Measurements from ENCODE around the gene OR6K3.

Gene OR6K3

GRCh38 chr1:158731707-158732106, 11.2 kb upstream of the OR6K3 start:
- no peaks in the 10 kb centered on the region for H3K36me3 ChIP-seq
- peaks cover 0 to 15% (median 0%) of the 10 kb centered on the region in 4 donors for H3K4me1 ChIP-seq
- H3K4me3 ChIP-seq = no peak overlapping the region
- intact Hi-C loops (cut with DNase I; ENCODE audit: low total_unique reads) = no loop called here
- no peak for DNase-seq
- TF ChIP-seq, protein P1, sequence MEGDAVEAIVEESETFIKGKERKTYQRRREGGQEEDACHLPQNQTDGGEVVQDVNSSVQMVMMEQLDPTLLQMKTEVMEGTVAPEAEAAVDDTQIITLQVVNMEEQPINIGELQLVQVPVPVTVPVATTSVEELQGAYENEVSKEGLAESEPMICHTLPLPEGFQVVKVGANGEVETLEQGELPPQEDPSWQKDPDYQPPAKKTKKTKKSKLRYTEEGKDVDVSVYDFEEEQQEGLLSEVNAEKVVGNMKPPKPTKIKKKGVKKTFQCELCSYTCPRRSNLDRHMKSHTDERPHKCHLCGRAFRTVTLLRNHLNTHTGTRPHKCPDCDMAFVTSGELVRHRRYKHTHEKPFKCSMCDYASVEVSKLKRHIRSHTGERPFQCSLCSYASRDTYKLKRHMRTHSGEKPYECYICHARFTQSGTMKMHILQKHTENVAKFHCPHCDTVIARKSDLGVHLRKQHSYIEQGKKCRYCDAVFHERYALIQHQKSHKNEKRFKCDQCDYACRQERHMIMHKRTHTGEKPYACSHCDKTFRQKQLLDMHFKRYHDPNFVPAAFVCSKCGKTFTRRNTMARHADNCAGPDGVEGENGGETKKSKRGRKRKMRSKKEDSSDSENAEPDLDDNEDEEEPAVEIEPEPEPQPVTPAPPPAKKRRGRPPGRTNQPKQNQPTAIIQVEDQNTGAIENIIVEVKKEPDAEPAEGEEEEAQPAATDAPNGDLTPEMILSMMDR (IDR thresholded peaks at IDR 0.05) = no peak
- no peak overlapping the region for H3K27ac ChIP-seq
- H3K27me3 ChIP-seq = no peaks in the 10 kb centered on the region
- H3K9me3 ChIP-seq = no peaks in the 10 kb centered on the region

DNA sequence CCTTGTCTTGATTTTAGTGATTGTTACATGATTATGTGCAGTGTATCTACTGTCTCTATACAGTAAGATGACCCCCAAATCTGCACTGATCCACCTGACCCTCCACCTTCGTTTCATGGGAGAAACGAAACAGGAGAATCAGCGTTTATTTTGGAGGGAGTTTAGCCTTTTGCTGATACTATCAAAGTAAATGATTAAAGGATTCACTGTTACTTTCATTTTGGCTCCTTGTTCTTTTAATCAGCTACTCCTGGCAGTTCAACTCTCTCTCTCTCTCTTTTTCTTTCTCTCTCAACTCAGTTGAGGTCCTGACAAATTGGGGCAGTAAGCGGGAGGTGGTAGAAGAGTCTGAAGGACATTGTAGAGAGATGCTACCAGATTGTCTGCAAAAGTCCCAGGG, 9.9 kb upstream of the OR6K3 start:
- no peak overlapping the region for H3K4me3 ChIP-seq

GRCh38 chr1:158728510-158729225, 8.1 kb upstream of the OR6K3 start:
- no peak for DNase-seq
- intact Hi-C loops (cut with DNase I; ENCODE audit: low total_unique reads) = no loop called here
- Histone ChIP-seq H3K4me3 (no peak overlapping the region), H3K36me3 (no peaks in the 10 kb centered on the region), H3K27ac (no peak overlapping the region), H3K4me1 (peaks cover 0 to 11% (median 0%) of the 10 kb centered on the region in 4 donors), H3K9me3 (no peaks in the 10 kb centered on the region), H3K27me3 (no peaks in the 10 kb centered on the region)
- TF ChIP-seq, protein P1 (IDR thresholded peaks at IDR 0.05) = no peak

More for the DNA sequence above, 9.9 kb upstream of the OR6K3 start:
- no peaks in the 10 kb centered on the region for H3K27me3 ChIP-seq
- no peak for DNase-seq
- H3K36me3 ChIP-seq = no peaks in the 10 kb centered on the region
- H3K27ac ChIP-seq = no peak overlapping the region
- peaks cover 0 to 11% (median 0%) of the 10 kb centered on the region in 4 donors for H3K4me1 ChIP-seq
- intact Hi-C loops (cut with DNase I; ENCODE audit: low total_unique reads) = no loop called here
- no peaks in the 10 kb centered on the region for H3K9me3 ChIP-seq
- TF ChIP-seq, protein P1 (IDR thresholded peaks at IDR 0.05) = no peak

DNA sequence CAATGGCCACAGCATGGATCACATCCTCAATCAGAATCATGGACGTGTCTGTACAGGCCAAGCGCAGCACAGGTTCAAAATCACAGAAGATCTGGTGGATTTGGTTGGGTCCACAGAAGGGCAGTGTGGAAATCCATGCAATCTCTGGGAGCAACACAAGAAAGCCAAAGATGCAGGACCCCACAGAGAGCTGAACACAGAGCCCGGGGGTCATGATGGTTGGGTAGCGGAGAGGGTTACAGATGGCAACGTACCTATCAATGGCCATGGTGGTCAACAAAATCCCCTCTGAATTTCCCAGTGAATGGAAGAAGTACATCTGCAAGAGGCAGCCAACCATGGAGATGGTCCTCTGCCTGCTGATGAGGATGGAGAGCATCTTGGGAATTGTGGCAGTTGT, 3.9 kb upstream of the OR6K3 start:
- Histone ChIP-seq H3K36me3 (no peaks in the 10 kb centered on the region), H3K4me1 (no peaks in the 10 kb centered on the region), H3K9me3 (no peaks in the 10 kb centered on the region), H3K4me3 (no peak overlapping the region), H3K27me3 (no peaks in the 10 kb centered on the region), H3K27ac (no peak overlapping the region)
- TF ChIP-seq, protein P1 (IDR thresholded peaks at IDR 0.05) = no peak
- intact Hi-C loops (cut with DNase I; ENCODE audit: low total_unique reads) = no loop called here
- no peak for DNase-seq

GRCh38 chr1:158719664-158720063, 856 bp downstream of the OR6K3 start:
- Histone ChIP-seq H3K27me3 (no peaks in the 10 kb centered on the region), H3K4me1 (no peaks in the 10 kb centered on the region), H3K4me3 (no peak overlapping the region), H3K9me3 (no peaks in the 10 kb centered on the region), H3K27ac (no peak overlapping the region), H3K36me3 (no peaks in the 10 kb centered on the region)
- intact Hi-C loops (cut with DNase I; ENCODE audit: low total_unique reads) = no loop called here
- TF ChIP-seq, protein P1 (IDR thresholded peaks at IDR 0.05) = no peak
- DNase-seq = no peak
